Astrocyte of the spinal cord (primary cell): ENCODE data around the gene CCDC158.

ENCODE experiments used
- DNase-seq: peaks from one replicate; pipeline ENCODE4 v3.0.0; 2011; ENCODE audit warnings: low read depth, low spot score
- H3K4me3 ChIP-seq: 2 replicates; pipeline ENCODE4 v1.5.1; 2011; ENCODE audit warnings: low read depth, mild to moderate bottlenecking, low read length, moderate library complexity
- in situ Hi-C: cut with HindIII; loops from 2 replicates; pipeline ENCODE4 v1.10.0; 2017; ENCODE audit warnings: low sequenced_read_pairs
- TF ChIP-seq, protein P1 (sequence below): IDR thresholded peaks from 2 replicates; pipeline ENCODE4 v1.5.1; 2012; ENCODE audit warnings: low read depth, mild to moderate bottlenecking, low read length, inconsistent platforms

The CCDC158 gene

DNA sequence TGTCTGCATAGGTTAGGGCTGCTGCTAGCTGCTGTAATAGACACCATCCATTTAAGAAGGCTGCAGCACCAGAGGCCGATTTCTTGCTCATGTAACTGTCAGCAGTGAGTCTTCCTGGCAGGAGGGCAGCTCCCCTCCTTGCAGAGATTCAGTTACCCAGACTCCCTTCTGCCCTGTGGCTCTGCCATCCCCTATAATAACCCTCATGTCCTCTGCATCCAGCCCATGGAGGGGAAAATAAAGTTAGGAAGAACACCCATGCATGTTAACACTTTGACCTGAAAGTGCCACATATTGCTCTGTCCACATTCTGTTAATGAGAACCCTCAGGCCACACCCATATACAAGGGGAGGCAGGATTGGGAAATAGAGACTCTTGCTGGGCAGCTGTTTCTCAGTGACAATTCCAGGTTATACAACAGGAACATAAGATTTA, 109.0 kb downstream of the CCDC158 start:
- no peak overlapping the region for H3K4me3 ChIP-seq
- in situ Hi-C loops, result no loop called here
- DNase-seq, result no peak
- TF ChIP-seq, protein P1, sequence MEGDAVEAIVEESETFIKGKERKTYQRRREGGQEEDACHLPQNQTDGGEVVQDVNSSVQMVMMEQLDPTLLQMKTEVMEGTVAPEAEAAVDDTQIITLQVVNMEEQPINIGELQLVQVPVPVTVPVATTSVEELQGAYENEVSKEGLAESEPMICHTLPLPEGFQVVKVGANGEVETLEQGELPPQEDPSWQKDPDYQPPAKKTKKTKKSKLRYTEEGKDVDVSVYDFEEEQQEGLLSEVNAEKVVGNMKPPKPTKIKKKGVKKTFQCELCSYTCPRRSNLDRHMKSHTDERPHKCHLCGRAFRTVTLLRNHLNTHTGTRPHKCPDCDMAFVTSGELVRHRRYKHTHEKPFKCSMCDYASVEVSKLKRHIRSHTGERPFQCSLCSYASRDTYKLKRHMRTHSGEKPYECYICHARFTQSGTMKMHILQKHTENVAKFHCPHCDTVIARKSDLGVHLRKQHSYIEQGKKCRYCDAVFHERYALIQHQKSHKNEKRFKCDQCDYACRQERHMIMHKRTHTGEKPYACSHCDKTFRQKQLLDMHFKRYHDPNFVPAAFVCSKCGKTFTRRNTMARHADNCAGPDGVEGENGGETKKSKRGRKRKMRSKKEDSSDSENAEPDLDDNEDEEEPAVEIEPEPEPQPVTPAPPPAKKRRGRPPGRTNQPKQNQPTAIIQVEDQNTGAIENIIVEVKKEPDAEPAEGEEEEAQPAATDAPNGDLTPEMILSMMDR, result no peak

DNA sequence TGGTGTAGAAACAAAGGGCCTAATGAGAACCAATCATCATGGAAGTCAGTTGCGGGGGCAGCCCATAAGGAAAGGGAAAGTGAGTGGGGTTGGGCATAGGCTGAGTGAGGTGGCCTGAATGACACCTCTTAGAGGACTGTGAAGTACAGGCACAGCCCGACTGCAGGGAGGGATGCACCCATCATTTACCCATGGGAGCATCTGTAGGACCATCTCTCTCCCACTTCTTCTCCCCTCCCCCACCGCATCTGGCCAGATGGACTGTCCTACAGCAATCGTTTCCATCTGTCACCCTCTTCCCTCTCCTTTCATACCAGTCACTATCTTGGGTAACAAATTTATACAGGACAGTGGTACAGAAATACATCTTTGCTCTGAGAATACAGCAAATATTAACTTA, 110.3 kb downstream of the CCDC158 start:
- in situ Hi-C loops, result no loop called here
- TF ChIP-seq, protein P1, result no peak
- DNase-seq, result no peak
- no peak overlapping the region for H3K4me3 ChIP-seq

DNA sequence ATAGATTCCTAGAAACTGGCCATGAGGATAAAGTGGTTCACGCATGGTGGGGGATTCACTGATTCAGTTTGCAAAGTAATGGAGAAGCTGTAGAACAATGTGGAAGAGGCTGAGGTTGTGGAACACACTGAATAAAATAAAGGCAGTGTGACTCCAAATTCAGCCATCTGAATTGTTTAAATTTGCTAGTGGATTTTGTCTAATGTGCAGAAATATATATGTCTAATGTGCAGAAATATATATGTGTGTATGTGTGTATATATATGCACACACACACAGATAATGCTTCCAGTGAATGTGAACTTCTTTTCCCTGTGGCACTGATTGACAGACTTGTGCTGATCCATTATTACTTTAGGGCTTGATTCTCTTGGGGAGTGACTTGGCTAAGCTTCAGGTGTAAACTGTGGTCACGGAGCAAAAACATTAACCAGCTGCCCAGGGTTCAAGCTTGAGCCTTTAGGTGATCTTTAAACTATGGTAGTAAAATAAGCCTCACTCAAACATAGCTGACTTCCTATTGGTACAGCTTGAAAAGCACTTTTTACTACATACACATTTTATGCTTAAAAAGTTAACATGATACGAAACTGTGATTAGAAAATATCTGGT, 110.9 kb downstream of the CCDC158 start:
- DNase-seq, result no peak
- TF ChIP-seq, protein P1, result no peak
- in situ Hi-C loops, result no loop called here
- no peak overlapping the region for H3K4me3 ChIP-seq

DNA sequence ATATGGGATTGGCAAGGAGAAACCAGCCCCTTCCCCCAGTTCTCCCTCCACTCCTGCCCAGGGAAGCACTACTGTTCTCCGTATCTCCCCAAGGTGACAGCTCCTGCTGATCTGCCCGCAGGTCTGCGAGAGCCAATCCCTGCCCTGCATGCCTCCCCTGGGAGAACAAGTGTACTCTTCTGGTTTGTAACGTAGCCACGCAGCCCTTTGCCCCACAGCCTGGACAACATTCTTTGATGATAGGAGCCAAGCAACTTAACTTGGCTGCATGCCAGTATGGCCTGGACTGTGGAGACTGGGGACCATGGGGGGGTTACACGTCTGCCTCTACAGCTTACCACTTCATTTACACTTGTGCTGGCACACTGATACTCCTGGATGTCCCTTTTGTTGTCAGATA, 112.4 kb downstream of the CCDC158 start:
- in situ Hi-C loops, result no loop called here
- DNase-seq, result no peak
- TF ChIP-seq, protein P1, result no peak
- no peak overlapping the region for H3K4me3 ChIP-seq

DNA sequence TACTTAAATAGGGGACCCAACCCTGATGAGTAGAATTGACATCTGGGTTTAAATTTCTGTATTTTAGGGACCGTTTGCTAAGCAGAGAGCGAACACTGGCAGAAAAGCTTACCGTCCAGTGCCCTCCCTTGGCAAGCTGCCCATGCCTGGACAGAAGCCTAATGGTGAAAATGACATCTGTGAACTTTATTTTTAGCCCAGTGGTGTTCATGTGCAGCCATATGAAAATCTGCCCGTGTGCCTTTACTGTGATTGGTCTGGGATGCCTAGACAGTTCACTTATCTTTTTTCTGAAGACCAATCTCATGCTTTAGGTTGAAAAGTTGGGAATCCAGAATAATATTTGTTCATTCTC, 113.3 kb downstream of the CCDC158 start:
- DNase-seq, result no peak
- peak overlapping the region; percentile 74 for H3K4me3 ChIP-seq
- in situ Hi-C loops, result no loop called here
- TF ChIP-seq, protein P1, result no peak

DNA sequence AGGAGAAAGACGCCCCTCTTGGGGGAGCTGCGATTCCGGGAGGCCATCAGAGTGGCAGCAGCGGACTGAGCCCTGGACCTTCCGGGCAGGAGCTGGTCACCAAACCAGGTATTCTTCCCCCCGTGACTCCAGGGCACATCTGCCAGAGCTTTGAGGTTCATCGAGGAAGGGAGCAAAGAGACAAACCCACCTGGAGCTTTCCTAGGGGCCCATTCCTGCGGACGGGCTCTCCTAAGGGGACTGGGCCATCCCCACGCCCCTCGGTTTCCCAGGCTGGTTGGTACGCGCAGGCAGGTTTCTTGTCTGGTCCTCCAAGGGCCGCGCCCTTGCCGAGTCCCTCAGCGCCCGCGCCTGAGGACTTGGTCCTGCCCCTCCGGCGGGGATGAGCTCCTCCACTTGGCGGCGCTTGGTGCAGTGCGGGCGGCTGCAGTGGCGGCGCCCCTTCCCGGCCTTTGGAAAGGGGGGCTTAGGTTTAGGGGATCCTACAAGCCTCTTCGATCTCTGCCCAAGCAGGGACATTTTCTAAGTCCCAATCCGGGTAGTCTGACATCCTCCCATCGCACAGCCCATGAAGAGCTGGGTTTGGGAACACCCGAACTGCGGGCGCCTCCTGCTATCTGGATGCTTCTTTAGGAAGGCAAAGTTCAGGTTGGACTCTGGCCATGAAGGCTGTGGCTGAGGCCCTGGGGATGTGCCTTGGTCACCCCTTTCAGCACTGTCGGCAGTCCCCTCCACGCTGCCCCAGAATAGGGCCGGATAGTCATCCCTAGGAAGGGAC, 113.9 kb downstream of the CCDC158 start:
- peak; percentile 61 for DNase-seq

More for the DNA sequence above, 113.9 kb downstream of the CCDC158 start:
- H3K4me3 ChIP-seq, result peak overlapping the region; percentile 74
- TF ChIP-seq, protein P1, result peak; percentile 56
- in situ Hi-C loops, result no loop called here
